Measurements from ENCODE around the gene INPP1.

DNA sequence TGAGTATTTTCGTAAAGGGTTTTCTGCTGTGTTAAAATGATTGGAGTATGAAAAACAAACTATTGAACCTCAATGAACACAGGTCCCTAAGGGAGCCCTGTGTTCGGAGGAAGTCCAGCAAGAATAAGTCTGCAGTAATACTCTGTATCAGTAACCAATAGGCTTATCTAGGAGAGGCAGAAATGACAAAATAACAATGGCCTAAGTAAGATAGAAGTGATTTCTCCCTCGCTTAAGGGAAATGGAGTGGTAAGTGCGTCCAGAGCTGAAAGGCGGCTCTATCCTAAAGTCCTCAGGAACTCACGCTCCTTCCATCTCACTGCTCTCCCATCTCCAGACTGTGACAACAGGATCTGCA, 35.5 kb downstream of the INPP1 start:
- TF ChIP-seq, protein P1, sequence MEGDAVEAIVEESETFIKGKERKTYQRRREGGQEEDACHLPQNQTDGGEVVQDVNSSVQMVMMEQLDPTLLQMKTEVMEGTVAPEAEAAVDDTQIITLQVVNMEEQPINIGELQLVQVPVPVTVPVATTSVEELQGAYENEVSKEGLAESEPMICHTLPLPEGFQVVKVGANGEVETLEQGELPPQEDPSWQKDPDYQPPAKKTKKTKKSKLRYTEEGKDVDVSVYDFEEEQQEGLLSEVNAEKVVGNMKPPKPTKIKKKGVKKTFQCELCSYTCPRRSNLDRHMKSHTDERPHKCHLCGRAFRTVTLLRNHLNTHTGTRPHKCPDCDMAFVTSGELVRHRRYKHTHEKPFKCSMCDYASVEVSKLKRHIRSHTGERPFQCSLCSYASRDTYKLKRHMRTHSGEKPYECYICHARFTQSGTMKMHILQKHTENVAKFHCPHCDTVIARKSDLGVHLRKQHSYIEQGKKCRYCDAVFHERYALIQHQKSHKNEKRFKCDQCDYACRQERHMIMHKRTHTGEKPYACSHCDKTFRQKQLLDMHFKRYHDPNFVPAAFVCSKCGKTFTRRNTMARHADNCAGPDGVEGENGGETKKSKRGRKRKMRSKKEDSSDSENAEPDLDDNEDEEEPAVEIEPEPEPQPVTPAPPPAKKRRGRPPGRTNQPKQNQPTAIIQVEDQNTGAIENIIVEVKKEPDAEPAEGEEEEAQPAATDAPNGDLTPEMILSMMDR (IDR thresholded peaks at IDR 0.05; ENCODE audit: borderline replicate concordance, extremely low read depth, low read length, poor library complexity, severe bottlenecking), result no peak
- no peak for TF ChIP-seq EZH2 (IDR thresholded peaks at IDR 0.05; ENCODE audit: borderline replicate concordance, low read depth, low read length, severe bottlenecking)

Data from DND-41 (cell line).